GM19238 (cell line): ENCODE data around the gene GNA12.
A peak's percentile ranks its signal among the peaks of the same experiment; 100 is the strongest.

Experiments
- DNase-seq: peaks from one replicate; pipeline ENCODE4 v3.0.0; 2011; ENCODE audit warnings: low spot score; ENCODE audit not compliant: insufficient read length

GNA12 gene

DNA sequence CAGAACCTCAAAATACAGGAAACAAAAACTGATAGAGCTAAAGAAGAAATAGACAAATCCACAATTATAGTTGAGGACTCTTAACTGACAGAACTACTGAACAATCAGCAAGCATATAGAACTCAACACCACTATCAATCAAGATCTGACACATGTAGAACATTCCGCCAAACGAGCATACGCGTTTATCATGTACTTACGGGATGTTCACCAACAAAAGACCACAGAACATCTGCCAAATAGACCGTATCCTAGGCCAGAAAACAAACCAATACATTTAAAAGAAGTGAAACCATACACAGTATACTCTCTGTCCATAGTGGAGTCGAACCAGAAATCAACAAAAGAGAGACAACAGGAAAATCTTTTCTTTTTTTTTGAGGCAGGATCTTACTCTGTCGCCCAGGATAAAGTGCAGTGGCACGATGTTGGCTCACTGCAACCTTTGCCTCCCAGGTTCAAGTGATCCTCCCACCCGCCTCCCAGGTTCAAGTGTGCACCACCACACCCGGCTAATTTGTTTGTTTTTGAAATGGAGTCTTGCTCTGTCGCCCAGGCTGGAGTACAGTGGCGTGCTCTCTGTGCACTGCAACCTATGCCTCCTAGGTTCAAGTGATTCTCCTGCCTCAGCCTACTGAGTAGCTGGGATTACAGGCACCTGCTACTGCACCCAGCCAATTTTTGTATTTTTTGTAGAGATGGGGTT lies 5.1 kb downstream of the GNA12 start:
- no peak for DNase-seq

DNA sequence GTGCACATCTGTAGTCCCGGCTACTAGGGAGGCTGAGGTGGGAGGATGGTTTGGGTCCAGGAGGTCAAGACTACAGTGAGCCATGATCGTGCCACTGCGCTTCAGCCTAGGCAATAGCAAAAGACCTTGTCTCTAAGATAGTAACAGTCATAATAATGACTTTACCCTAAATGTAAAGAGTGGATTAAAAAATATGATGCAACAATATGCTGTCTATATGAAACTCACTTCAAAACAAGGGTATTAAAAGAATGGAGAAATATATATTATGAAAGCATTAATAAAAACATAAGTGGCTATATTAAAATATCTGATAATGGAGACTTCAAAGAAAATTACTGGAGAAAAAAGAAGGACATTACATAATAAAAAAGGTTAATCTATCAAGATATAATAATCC lies 5.7 kb downstream of the GNA12 start:
- DNase-seq: no peak

DNA sequence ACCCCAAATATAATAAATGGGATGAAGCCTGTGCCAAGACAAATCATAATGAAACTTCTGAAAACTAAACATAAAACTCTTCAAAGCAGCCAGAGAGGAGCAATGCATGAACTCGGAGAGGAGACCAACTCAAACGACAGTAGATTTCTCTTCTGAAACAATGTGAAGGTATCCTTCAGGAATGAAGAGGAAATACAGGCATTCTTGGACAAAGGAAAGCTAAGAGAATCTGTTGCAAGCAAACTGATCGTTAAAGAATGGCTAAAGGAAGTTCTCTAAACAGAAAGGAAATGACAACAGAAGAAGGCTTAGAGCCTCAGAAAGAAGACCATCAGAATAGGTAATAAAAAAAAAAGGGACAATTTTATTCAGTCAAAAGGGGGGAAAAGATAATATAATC lies 6.6 kb downstream of the GNA12 start:
- no peak for DNase-seq

DNA sequence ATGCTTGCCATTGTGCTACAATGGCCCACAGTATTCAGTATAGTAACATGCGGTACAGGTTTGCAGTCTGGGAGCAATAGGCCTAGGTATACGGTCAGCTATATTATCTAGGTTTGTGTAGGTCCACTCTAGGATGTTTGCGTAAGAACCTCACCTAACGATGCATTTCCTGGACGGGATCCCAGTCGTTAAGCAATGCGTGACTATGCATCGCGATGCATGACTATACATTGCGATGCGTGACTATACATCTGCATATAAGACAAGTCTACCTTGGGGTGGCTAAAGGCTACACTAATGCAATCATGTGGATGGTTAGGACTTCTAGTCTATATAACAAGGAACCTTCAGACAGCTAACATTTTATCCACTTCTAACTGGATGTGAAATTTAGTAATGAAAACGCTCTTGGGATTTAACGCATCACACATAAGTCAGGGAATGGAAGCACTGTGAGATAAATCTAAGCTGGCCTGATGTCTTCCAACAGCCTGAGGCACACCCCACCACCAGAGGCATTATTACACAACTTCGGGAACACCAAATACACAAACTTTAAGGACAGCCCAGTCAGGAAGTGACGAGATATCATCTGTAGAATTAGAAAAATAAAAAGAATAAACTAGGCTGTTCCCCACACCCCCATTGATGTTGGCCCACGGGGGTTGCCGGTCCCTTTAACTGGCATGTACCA lies 9.2 kb downstream of the GNA12 start:
- no peak for DNase-seq

DNA sequence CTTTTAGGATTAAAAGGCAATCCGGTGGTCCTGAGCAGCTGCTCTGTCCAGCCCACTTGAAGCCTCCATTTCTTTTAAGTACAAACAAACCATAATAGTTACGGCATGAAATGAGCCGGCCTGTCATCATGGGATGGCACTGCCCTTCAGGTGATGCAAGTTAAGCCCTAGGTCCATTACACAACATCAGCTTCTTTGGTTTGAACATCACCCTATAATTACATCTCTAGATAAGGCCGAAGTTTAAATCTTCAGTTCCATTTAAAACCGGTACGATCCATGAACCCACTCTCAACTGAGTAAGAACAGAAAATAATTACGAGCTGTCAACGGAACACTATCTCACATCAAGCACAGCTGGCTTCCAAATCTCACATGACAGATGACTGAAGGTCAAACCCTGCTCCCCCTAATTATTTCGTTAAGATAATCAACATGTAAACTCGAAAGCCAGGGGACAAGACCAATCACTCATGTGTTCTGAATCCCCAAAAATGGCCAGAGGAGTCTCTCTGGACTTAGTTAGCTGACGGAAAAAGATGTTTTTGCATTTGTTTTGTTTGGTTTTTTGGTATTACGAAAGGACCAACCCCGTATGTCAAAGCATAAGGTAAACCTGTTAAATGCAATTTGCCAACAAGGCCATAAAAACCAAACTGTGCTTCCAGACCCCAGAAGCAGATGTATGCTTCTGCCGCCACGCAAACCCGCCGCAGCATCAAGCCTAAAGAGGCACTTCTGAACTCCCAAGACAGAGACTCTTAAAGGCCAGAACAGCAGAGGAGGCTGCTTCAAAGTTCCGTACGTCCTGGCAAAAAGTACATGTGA lies 10.8 kb downstream of the GNA12 start:
- DNase-seq: no peak

DNA sequence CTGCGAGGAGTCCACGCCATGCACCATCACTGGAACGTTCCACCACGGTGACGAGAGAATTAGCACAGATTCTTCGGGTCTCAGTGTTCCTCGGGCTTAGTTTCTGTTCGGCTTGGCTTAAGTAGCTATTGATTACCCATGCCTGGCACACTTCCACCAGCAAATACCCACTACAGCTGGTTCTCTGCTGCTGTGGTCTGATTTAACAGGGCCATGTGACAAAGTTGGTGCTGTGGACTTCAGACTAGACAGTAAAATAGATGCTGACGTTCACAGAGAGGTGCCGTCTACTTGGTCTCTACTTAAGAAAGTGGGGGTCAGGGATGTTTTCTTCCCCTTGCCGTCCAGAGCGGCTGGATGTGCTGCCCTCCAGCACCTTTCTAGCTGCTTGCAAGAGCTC lies 11.6 kb downstream of the GNA12 start:
- DNase-seq: no peak

DNA sequence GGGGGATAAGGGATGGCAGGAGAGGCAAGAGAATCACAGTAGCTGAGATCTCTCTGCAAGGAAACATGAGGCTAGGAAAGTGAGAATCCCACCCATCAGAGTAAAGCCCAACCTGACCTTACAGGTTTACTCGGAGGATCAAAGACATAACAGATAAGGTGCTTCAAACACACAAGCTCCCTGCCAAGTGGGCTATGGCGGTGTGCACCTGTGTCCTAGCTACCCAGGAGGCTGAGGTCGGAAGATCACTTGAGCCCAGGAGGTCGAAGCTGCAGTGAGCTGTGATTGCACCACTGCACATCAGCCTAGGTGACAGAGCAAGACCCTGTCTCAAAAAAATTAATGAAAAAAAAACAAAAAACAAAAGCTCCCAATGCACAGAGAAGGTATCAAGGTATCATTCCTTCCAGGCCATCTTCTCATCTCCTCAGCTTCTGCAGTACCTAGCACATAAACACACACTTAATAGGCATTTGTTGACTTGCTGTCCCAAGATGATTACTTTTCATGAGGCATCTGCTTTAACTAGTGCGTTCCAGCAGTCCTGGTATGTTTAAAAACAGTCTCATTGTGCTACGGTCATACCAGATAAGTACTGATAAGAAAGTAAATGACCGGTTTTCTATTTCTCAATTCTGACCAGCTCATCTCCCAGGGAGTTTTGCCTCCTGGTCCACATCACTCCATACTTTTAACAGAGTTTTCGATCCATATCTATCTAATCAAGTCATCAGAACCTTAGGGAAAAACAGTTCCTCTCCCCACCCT lies 13.3 kb downstream of the GNA12 start:
- no peak for DNase-seq

DNA sequence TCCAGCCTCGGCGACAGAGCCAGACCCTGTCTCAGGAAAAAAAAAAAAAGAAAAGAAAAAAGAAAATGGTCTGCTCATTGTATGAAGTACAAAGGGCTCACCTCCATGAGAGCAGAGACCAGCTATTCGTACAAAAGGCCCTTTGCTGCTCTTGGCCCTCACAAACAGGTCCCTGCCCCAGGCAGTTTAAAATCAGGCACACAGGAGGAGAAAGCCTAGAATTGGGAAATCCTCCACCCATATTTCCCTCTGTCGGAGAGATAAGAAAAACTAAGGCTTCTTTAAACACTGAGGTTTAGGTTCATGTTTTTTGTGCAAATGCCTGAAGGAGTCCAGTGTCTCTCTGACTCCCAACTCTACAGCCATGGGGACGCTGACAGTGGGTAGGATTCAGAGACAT lies 15.1 kb downstream of the GNA12 start:
- no peak for DNase-seq

DNA sequence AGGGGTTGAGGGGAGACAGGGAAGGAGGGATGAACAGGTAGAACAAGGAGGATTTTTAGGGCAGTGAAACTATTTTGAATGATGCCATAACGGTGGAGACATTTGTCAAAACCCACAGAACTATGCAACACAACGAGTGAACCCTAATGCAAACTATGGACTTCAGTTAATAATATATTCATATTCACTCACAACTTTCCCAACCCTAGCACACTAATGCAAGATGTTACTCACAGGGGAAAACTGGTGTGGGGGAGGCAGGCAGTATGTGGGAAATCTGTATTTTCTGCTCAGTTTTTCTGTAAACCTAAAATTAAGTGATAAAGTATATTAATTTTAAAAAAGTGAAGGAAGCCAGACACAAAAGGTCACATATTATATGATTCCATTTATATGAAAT lies 17.3 kb downstream of the GNA12 start:
- DNase-seq: no peak

DNA sequence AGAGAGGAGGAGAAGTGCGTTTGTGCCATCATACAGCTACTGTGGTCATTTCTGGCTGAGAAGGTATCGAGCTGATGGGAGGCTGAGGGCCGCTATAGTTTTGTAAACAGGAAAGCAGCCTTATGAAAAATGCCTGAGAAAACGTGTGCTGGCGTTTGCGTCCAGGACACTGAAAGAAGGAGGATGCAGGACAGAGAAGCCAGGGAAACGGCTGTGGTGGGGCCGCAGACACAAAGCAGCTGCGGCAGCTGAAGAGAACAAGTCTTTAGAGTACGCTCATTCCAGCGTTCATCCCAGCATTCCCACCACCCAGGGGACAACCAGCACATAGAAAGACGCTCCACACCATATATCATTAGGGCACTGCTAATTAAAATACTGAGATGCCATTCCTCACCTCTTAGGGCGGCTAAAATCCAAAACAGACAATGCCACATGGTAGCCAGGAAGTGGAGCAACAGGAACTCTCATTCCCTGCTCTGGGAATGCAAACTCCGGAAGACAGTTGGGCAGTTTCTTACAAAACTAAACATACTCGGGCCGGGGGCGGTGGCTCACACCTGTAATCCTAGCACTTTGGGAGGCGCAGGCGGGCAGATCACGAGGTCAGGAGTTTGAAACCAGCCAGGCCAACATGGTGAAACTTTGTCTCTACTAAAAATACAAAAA lies 18.4 kb downstream of the GNA12 start:
- no peak for DNase-seq

DNA sequence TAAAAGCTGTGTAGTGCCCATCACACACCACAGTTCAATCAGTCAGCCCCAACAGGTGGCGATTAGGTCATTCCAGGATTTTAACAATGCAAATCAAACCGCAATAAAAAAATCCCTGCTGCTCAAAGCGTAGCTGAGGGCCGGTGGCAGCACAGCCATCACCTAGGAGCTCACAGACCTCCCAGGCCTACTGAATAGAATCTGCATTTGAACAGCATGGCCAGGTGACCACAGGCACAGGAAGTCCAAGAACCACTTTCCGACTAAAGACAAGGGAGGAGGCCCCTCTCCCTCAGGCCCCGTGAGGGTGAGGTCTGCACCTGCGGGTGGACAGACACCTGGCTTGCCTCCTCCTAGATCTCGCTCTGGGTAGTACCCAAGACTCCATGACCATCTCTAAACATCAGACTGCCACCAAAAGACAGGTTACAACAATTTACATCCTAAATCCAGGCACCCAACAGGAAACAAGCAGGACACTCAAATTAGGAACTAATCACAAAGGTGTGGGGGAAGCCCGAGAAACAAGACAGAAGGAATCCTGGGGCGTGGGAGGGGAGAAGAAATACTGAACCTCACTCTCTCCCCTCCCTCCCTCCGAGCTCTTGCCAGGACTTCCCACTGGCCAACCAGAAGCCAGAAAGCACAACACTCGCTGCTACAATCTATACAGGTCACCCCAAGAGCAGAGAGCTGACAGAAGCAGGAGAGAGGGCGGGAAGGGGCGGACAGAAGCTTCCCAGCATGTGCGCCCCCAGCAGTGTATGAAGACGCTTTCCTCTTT lies 19.2 kb downstream of the GNA12 start:
- peak; percentile 45 for DNase-seq

DNA sequence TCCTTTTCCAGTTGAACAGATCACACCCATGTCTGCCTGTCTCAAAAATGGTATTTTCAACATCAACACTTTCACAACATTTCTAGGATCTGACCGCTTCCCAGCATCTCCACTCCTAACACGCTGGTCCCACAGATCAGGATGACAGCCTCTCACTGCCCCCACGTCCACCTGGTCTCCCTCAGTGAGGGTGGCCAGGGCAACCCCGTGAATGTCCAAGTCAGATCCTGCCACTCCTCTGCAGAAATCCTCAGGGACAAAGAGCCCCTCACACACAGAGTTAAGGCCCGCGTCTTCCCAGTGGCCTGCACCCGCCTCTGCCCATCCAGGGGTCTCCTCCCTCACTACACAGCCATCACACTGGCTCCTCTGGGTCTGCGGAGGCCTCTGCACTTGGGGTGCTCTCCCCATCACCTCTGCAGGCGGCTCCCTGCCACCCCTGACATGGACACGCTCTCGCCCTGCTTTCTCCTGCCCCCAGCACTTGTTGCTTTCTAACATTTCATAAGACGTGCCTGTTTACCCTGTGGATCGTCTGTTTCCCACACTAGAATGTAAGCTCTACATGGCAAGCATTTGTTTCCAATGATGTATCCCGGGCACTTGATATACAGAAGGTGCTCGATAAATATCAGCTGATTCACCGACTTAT lies 20.0 kb downstream of the GNA12 start:
- DNase-seq: no peak

DNA sequence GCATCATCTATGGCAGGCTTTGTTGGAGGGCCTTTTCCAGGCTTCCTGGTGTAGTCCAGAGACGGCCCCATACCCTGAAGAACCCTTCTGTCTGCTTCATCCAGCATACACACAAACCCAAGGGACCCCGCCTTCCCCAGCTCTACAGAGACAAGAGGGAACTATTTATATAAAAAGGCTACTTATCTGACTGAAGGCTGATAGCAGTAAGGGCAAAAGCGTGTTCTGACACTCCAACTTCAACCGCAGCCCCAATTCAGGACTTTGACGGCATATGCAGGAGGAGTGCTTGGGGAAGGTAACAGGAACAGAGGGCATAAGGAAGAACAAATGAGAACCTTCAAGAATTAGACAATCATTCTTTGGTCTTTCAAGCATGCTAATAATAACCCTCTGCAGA lies 21.0 kb downstream of the GNA12 start:
- DNase-seq: no peak

DNA sequence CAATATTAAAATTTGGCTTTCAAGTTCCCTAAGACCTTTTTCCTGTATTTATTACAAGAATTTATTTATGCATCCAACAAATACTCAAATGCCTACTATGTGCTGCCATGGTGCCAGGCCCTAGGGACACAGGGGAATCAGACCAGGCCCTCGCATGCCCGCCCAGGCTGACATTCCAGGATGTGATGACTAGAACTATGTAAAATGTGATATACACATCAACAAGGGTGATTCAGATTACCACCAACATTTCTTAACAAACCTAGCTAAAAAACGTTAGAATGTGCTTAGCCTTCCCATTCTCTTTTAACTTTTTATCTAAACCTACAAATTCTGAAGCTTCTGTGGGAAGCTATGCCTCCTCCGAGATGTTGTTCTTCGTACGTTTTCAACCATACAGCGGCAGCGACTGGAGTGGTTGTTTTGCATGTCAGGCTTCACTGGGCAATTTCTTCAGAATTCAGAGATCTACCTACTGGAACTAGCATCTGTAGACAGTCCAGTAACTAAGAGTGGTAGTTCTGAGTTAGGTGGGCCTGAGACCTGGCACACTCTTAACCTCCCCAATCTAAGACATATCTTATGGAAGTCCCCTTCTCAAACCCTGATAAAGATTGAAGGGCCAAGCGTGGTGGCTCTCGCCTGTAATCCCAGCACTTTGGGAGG lies 22.1 kb downstream of the GNA12 start:
- no peak for DNase-seq

DNA sequence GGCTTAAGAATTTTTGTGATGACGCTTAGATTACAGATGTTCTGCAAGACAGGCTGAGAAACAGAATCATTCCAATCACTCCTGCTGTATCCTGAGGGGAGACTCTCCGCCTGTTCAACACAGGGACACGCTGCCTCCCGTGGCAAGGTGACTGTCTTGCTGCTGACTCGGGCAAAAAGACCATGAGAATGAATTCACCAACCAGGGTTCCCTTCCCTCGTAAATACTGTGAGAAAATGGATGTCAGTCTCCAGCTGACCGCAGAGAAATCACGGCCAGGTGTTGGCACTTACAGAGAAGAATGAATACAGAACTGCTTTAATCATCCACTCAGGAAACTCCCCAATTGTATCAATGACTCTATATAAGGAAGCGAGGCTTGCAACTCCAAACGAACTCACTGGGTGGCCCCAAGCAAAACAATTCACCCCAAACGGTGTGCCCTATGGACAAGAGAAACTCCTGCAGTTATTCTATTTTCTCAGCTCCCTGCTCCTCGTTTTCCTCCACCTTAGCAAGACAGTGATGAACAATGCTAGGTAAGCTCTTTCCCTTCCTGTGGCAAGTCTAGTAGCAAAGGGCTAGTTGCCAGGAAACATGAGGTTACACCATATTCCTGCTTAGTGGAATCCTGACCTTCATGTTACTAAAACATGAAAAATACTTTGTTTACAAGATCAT lies 22.8 kb downstream of the GNA12 start:
- DNase-seq: no peak

DNA sequence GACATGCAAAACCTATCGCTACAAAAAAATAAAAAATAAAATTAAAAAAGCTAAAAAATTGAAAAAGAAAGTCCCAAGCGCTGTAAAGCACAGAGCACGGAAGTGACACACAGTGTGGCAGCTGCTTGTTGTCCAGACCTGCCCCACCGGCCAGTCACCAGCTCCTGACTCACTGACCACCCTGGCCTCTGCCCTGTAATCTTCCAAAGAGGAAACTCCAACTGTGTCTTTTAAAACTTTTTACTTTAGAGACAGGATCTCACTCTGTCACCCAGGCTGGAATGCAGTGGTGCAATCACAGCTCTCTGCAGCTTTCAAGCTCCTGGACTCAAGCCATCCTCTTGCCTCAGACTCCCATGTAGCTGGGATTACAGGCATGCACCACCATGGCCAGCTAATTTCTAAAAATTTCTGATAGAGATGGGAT lies 23.6 kb downstream of the GNA12 start:
- no peak for DNase-seq

DNA sequence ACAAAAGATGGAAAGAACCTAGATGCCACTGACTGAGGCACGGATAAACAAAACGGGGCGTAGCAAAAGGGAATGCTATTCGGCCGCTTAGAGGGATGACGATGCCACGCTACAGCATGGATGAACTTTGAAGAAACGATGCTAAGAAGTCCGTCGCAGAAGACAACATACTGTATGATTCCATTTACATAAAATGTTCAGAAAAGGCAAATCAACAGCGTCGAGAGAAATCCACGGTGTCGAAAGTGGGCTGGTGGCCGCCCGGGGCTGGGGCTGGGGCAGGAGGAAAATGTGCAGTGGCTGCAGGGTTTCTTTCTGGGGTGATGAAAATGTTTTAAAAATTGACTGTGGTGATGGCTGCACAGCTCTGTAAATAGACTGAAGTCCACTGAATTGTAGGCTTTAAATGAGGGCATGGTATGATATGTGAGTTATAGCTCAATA lies 24.1 kb downstream of the GNA12 start:
- DNase-seq: no peak

DNA sequence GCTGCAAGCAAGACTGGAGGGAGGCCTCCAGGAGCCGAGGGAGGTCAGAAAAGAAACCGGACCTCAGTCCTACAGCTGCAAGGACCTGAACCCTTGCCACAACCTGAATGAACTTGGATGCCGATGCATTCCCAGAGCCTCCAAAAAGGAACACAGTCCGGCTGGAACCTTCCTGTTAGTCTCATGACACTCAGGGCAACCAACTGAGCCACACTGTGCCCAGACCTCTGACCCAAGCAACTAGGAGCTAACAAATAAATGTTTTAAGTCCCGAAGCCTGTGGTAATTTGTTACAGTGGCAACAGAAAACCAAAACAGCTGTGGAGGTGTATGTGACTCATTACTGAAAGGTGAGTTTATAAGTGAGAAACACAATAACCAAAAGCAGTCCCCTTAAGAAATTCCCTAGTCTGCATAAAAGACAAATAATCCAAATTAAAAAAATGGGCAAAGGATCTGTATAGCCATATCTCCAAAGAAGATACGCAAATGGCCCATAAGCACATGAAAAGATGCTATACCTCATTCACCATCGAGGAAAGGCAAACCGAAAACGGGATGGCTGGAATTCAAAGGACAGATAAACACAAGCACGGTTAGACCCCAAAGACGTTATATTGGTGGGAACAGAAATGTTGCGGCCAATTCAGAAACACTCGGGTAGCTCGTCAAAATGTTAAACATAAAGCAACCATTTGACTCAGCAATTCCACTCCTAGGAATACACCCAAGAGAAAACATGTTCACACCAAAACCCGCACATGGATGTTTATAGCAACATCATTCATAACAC lies 24.8 kb downstream of the GNA12 start:
- no peak for DNase-seq
